HCT116 (cell line): ENCODE results near the gene EIF5AL1. TPM values are rescaled to one million over a fixed set of nuclear protein-coding genes. Genes with fewer than 3 reads are reported as not detected.
A peak's percentile ranks its signal among the peaks of the same experiment; 100 is the strongest.

Experiments used
- ATAC-seq: fragments of 200-7000 bp; cut with Tn5 transposase; 2 replicates; pipeline ENCODE4 v1.9.1; 2020; ENCODE audit warnings: mild to moderate bottlenecking, moderate library complexity
- BruUV-seq: library from RNA; stranded (reverse); fragments of 400-500 nt; replicated peaks from 2 replicates; lab custom pipeline; 2021; lab: Mats Ljungman, UMichigan
- CTCF ChIA-PET: fragments of 300-600 bp; sonication (Branson Sonifier 250); formaldehyde crosslinking; loops from one replicate; lab custom pipeline; 2021; ENCODE audit warnings: antibody characterized with exemption; lab: Charles Lee
- POLR2A ChIA-PET: fragments of 300-600, 350-600 bp; sonication (Branson Sonifier 250); formaldehyde crosslinking; loops from one replicate; lab custom pipeline; 2021; ENCODE audit warnings: antibody characterized with exemption; lab: Charles Lee
- RAD21 ChIA-PET, 2 experiments: fragments of 300-600 bp; sonication (Branson Sonifier 250); formaldehyde crosslinking; loops; one replicate each; lab custom pipeline; 2023; ENCODE audit warnings: low total read pairs in 2 of 2; ENCODE audit not compliant: uncharacterized antibody in 2 of 2, unreplicated experiment in 2 of 2, low non-redundant PET in 1 of 2; lab: Charles Lee
- DNase-seq: peaks from one replicate; pipeline ENCODE4 v3.0.0-alpha.2; 2010; ENCODE audit warnings: low read depth, low spot score
- H2AFZ ChIP-seq: fragments of 200-600 bp; shearing (Covaris generic), sonication (generic); 2 replicates; pipeline ENCODE4 v1.6.1; 2017; ENCODE audit warnings: low read depth, mixed run types, mixed read lengths, antibody characterized with exemption, low read length; ENCODE audit not compliant: poor library complexity, severe bottlenecking
- H3K27ac ChIP-seq: 2 replicates; pipeline ENCODE4 v1.5.1; 2012; ENCODE audit warnings: low read depth, low read length
- H3K27me3 ChIP-seq: fragments of 200-600 bp; sonication (generic); 2 replicates; pipeline ENCODE4 v1.6.1; 2016; ENCODE audit warnings: mixed run types, low read length, mixed read lengths; ENCODE audit not compliant: insufficient read depth
- H3K36me3 ChIP-seq, 2 experiments: fragments of 200-500 bp in 1 of 2; fragments of 200-600 bp in 1 of 2; sonication (Bioruptor generic) in 1 of 2; sonication (generic) in 1 of 2; 2 replicates each; pipeline versions ENCODE4 v1.5.1 to v1.6.1; 2014 to 2016; ENCODE audit warnings: low read length in 2 of 2, inconsistent platforms in 1 of 2, mixed read lengths in 1 of 2, mixed run types in 1 of 2; ENCODE audit not compliant: insufficient read depth in 2 of 2, control insufficient read depth in 1 of 2
- H3K4me1 ChIP-seq, 2 experiments: fragments of 200-600 bp in 1 of 2; sonication (generic) in 1 of 2; 2 replicates each; pipeline versions ENCODE4 v1.5.1 to v1.6.1; 2012 to 2017; ENCODE audit warnings: low read length in 2 of 2, inconsistent platforms in 1 of 2, mild to moderate bottlenecking in 1 of 2, mixed read lengths in 1 of 2, mixed run types in 1 of 2, moderate library complexity in 1 of 2; ENCODE audit not compliant: insufficient read depth in 2 of 2, control insufficient read depth in 1 of 2
- H3K4me2 ChIP-seq: fragments of 200-600 bp; sonication (generic); 2 replicates; pipeline ENCODE4 v1.6.1; 2017; ENCODE audit warnings: mixed run types, low read length, mixed read lengths
- H3K4me3 ChIP-seq, 2 experiments: fragments of 200-600 bp in 1 of 2; sonication (generic) in 1 of 2; replicated peaks in 1 of 2; 2 replicates each; pipeline ENCODE4 v1.5.1; 2011 to 2016; ENCODE audit warnings: low read length in 2 of 2, control low read depth in 1 of 2, low read depth in 1 of 2, mild to moderate bottlenecking in 1 of 2, mixed read lengths in 1 of 2, mixed run types in 1 of 2
- H3K79me2 ChIP-seq: fragments of 200-600 bp; sonication (generic); 2 replicates; pipeline ENCODE4 v1.6.1; 2017; ENCODE audit warnings: mild to moderate bottlenecking, mixed run types, low read length, moderate library complexity, mixed read lengths; ENCODE audit not compliant: insufficient read depth
- H3K9ac ChIP-seq: fragments of 200-600 bp; sonication (generic); 2 replicates; pipeline ENCODE4 v1.6.1; 2016; ENCODE audit warnings: low read length, mixed read lengths
- H3K9me2 ChIP-seq: fragments of 200-600 bp; sonication (generic), shearing (Covaris generic); 2 replicates; pipeline ENCODE4 v1.6.1; 2017; ENCODE audit warnings: mixed run types, mild to moderate bottlenecking, moderate library complexity; ENCODE audit not compliant: insufficient read depth
- H3K9me3 ChIP-seq, 2 experiments: fragments of 200-500 bp in 1 of 2; fragments of 200-600 bp in 1 of 2; sonication (Bioruptor generic) in 1 of 2; sonication (generic) in 1 of 2; 2 replicates each; pipeline ENCODE4 v1.6.1; 2014 to 2017; ENCODE audit warnings: low read length in 2 of 2, mixed read lengths in 2 of 2, inconsistent platforms in 1 of 2, low read depth in 1 of 2, mild to moderate bottlenecking in 1 of 2, mixed run types in 1 of 2, moderate library complexity in 1 of 2; ENCODE audit not compliant: control insufficient read depth in 1 of 2, insufficient read depth in 1 of 2
- H4K20me1 ChIP-seq: fragments of 200-600 bp; sonication (generic), shearing (Covaris generic); 2 replicates; pipeline ENCODE4 v1.6.1; 2017; ENCODE audit warnings: mixed run types, mild to moderate bottlenecking, moderate library complexity; ENCODE audit not compliant: insufficient read depth
- CBX3 ChIP-seq: IDR thresholded peaks from 2 replicates; pipeline ENCODE4 v1.6.1; 2012; ENCODE audit warnings: low read depth
- CEBPB ChIP-seq: IDR thresholded peaks from 2 replicates; pipeline ENCODE4 v1.6.1; 2012; ENCODE audit warnings: low read depth
- EGR1 ChIP-seq: IDR thresholded peaks from 2 replicates; pipeline ENCODE4 v1.6.1; 2012; ENCODE audit warnings: low read depth
- ELF1 ChIP-seq: IDR thresholded peaks from 2 replicates; pipeline ENCODE4 v1.6.1; 2012; ENCODE audit warnings: low read depth, borderline replicate concordance
- EZH2 ChIP-seq: fragments of 200-600 bp; sonication (generic); IDR thresholded peaks from 2 replicates; pipeline ENCODE4 v1.6.1; 2017; ENCODE audit warnings: antibody characterized with exemption, mixed run types
- EZH2phosphoT487 ChIP-seq: fragments of 200-600 bp; IDR thresholded peaks from 2 replicates; pipeline ENCODE4 v1.6.1; 2018; ENCODE audit warnings: antibody characterized with exemption, borderline replicate concordance
- FOSL1 ChIP-seq: IDR thresholded peaks from 2 replicates; pipeline ENCODE4 v1.6.1; 2012; ENCODE audit warnings: low read depth
- POLR2A ChIP-seq: IDR thresholded peaks from 2 replicates; pipeline ENCODE4 v1.7.0; 2011; ENCODE audit warnings: borderline replicate concordance; ENCODE audit not compliant: insufficient read depth, insufficient read length; ENCODE audit errors: extremely low read depth
- POLR2AphosphoS5 ChIP-seq: IDR thresholded peaks from 2 replicates; pipeline ENCODE4 v1.6.1; 2011; ENCODE audit warnings: mild to moderate bottlenecking, low read depth, low read length, moderate library complexity
- RAD21 ChIP-seq: IDR thresholded peaks from 2 replicates; pipeline ENCODE4 v1.6.1; 2012; ENCODE audit warnings: low read depth, mild to moderate bottlenecking
- SIN3A ChIP-seq: IDR thresholded peaks from 2 replicates; pipeline ENCODE4 v1.6.1; 2012; ENCODE audit warnings: low read depth
- TCF7L2 ChIP-seq: IDR thresholded peaks from 2 replicates; pipeline ENCODE4 v1.7.0; 2011; ENCODE audit warnings: borderline replicate concordance, inconsistent platforms; ENCODE audit not compliant: insufficient read depth, insufficient read length; ENCODE audit errors: extremely low read depth
- YY1 ChIP-seq: IDR thresholded peaks from 2 replicates; pipeline ENCODE4 v1.6.1; 2011; ENCODE audit warnings: low read length, low read depth, moderate library complexity, mild to moderate bottlenecking; ENCODE audit not compliant: insufficient replicate concordance; ENCODE audit errors: extremely low read depth
- ZFX ChIP-seq: fragments of 450-650 bp; IDR thresholded peaks from 2 replicates; pipeline ENCODE4 v1.6.1; 2017
- ZNF274 ChIP-seq: fragments of 200-500 bp; sonication (Bioruptor generic); IDR thresholded peaks from 2 replicates; pipeline ENCODE4 v1.6.1; 2014; ENCODE audit warnings: mild to moderate bottlenecking, low read depth, low read length, inconsistent platforms
- intact Hi-C: fragments of 100-400 bp; cut with micrococcal nuclease; formaldehyde crosslinking; loops from 2 replicates; pipeline ENCODE4 v1.10.0; 2022
- total RNA-seq: library from RNA; stranded (reverse); gene quantifications from one replicate; pipeline ENCODE4 v1.2.1, GENCODE V29; 2021; ENCODE audit not compliant: unreplicated experiment
- TF ChIP-seq, protein P1 (sequence below): IDR thresholded peaks from 2 replicates; pipeline ENCODE4 v1.6.1; 2011; ENCODE audit warnings: mild to moderate bottlenecking, low read length, moderate library complexity; ENCODE audit not compliant: insufficient replicate concordance; ENCODE audit errors: extremely low read depth

The EIF5AL1 gene
- total RNA-seq, 1 experiment from 2014 or later, result 5.6 TPM

DNA sequence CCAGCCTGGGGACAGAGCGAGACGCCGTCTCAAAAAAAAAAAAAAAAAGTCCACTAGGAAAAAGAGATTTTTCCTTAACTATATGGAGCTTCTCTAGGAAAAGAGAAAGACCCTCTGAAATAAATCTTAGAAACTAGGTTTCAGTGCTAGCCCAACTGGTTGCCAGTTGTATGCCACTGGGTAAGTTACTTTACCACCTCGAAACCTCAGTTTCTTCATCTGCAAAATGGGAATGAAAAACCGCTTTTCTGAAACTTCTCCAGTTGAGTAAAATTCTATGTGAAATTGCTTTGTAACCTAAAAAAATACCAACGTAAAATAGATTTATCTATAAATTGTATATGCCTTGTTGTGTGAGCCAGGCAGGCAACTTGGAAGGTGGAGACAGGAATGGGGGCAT is 16.5 kb upstream of the EIF5AL1 start (continued):
- no peak for TF ChIP-seq CBX3

DNA sequence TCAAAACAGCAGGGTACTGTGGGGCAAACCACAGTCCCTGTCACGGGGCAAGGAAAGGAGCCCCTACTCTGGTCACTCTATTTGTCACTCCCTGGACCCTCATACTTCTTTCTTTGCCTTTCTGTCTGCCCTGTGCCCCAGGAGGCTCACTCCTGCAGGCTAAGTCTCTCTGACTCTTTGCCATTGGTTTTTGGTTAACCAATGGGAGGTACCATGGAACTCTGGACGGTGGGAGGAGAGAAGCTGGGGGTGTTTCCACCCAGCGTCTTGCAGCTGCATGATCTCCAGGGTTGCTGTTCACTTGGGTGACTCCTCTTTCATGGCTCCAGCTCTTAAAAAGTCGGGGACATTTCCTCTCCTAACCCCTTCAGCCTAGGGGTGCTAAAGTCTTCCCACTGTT is 15.4 kb upstream of the EIF5AL1 start:
- TF ChIP-seq FOSL1, result no peak
- TF ChIP-seq ZNF274, result no peak
- no peak for TF ChIP-seq RAD21
- TF ChIP-seq ELF1, result no peak
- no peak for TF ChIP-seq YY1
- TF ChIP-seq SIN3A, result no peak
- TF ChIP-seq EZH2phosphoT487, result no peak
- ATAC-seq (peak; percentile 72), DNase-seq (no peak)
- CTCF ChIA-PET, result interaction anchor here (1.4 kb wide), 1 partner anchor 9 kb away, joined by 5 read pairs; no protein-coding TSS in a partner anchor
- RAD21 ChIA-PET, result no interaction called here
- Histone ChIP-seq H3K27me3 (peaks cover 32% of the 10 kb centered on the region), H3K9ac (no peak overlapping the region), H3K79me2 (no peaks in the 10 kb centered on the region), H3K36me3 (no peaks in the 10 kb centered on the region), H4K20me1 (no peaks in the 10 kb centered on the region), H2AFZ (no peak overlapping the region), H3K4me2 (no peak overlapping the region), H3K4me1 (no peaks in the 10 kb centered on the region), H3K27ac (no peak overlapping the region), H3K4me3 (no peak overlapping the region), H3K9me2 (no peaks in the 10 kb centered on the region), H3K9me3 (no peaks in the 10 kb centered on the region)
- POLR2A ChIA-PET, result interaction anchor here (1.0 to 1.5 kb wide), 2 partner anchors 9 to 56 kb away, joined by 3 to 4 read pairs; no protein-coding TSS in a partner anchor
- intact Hi-C loops, result no loop called here
- no TSS peak for BruUV-seq

DNA sequence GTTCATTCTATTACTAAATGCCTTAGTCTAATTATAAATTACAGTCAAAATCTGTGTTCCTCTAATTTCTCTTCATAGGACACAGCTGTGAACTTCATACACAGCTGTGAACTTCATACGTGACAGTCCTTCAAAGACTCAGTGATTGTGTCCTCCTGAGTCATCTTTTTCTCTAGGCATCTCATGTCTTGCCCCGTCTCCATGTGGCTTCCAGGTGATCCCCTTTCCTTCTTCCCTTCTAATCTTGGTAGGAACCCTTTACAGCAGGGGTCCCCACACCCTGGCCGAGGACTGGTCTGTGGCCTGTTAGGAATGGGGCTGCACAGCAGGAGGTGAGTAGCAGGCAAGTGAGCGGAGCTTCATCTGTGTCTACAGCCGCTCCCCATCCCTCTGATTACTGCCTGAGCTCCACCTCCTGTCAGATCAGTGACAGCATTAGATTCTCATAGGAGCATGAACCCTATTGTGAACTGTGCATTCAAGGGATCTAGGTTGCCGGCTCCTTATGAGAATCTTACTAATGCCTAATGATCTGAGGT is 14.0 kb upstream of the EIF5AL1 start:
- Histone ChIP-seq H4K20me1 (no peaks in the 10 kb centered on the region), H3K27ac (no peak overlapping the region), H2AFZ (no peak overlapping the region), H3K9me2 (no peaks in the 10 kb centered on the region), H3K27me3 (peaks cover 40% of the 10 kb centered on the region), H3K79me2 (no peaks in the 10 kb centered on the region), H3K4me3 (no peak overlapping the region), H3K4me2 (no peak overlapping the region), H3K4me1 (no peaks in the 10 kb centered on the region; a peak in 1 of 4 replicates), H3K9me3 (no peaks in the 10 kb centered on the region), H3K9ac (no peak overlapping the region), H3K36me3 (no peaks in the 10 kb centered on the region)
- DNase-seq, result no peak
- no peak for ATAC-seq
- ChIA-PET RAD21 (no interaction called here), POLR2A (no interaction called here), CTCF (interaction anchor here (1.0 kb wide), 1 partner anchor 124 kb away, joined by 4 read pairs; no protein-coding TSS in a partner anchor)
- no TSS peak for BruUV-seq
- TF ChIP-seq RAD21 (no peak), SIN3A (no peak), EZH2phosphoT487 (no peak), ZNF274 (no peak), EGR1 (no peak), TCF7L2 (no peak), CBX3 (no peak), POLR2AphosphoS5 (no peak), POLR2A (no peak), ELF1 (no peak), EZH2 (no peak), ZFX (no peak), CEBPB (no peak)
- TF ChIP-seq, protein P1, sequence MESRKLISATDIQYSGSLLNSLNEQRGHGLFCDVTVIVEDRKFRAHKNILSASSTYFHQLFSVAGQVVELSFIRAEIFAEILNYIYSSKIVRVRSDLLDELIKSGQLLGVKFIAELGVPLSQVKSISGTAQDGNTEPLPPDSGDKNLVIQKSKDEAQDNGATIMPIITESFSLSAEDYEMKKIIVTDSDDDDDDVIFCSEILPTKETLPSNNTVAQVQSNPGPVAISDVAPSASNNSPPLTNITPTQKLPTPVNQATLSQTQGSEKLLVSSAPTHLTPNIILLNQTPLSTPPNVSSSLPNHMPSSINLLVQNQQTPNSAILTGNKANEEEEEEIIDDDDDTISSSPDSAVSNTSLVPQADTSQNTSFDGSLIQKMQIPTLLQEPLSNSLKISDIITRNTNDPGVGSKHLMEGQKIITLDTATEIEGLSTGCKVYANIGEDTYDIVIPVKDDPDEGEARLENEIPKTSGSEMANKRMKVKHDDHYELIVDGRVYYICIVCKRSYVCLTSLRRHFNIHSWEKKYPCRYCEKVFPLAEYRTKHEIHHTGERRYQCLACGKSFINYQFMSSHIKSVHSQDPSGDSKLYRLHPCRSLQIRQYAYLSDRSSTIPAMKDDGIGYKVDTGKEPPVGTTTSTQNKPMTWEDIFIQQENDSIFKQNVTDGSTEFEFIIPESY, result no peak
- intact Hi-C loops, result no loop called here
